GM23338 (cell line): ENCODE results near the gene PAXX.

Experiments used
- POLR2AphosphoS5 ChIP-seq: IDR thresholded peaks from 2 replicates; pipeline ENCODE4 v1.6.1; 2016; ENCODE audit warnings: antibody characterized with exemption, low read depth
- STAT1 ChIP-seq: IDR thresholded peaks from one replicate; pipeline ENCODE4 v1.6.1; 2016; ENCODE audit warnings: antibody characterized with exemption; ENCODE audit not compliant: unreplicated experiment
- TF ChIP-seq, protein P1 (sequence below), 2 experiments: fragments of 200-600 bp in 1 of 2; sonication (generic) in 1 of 2; conservative IDR thresholded peaks; 2 replicates each; pipeline versions ENCODE4 v1.5.1 to v1.6.1; 2016 to 2017; ENCODE audit warnings: antibody characterized with exemption in 2 of 2, low read depth in 2 of 2, mild to moderate bottlenecking in 2 of 2, moderate library complexity in 1 of 2
- TF ChIP-seq, protein P2 (sequence below): IDR thresholded peaks from one replicate; pipeline ENCODE4 v1.6.1; 2018; ENCODE audit warnings: antibody characterized with exemption; ENCODE audit not compliant: unreplicated experiment

DNA sequence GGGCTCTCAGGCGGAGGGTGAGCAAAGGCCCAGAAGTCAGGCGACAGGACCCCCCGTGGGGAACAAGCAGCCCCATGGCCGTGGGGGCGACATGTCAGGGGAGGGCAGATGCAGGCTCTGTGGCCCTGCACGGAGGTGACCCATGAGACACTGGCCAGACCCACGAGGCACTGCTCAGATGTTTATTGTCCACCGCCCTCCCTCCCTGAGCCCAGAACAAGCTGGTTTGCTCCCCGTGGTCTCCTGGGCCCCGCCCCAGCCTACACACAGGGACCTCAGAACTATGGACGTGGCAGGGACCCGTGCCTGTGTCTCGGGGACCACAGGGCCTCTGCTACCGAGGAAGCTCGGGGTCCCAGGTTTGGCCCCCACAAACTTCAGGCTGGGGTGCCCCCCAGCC is 37.8 kb downstream of the PAXX start:
- TF ChIP-seq, protein P1, sequence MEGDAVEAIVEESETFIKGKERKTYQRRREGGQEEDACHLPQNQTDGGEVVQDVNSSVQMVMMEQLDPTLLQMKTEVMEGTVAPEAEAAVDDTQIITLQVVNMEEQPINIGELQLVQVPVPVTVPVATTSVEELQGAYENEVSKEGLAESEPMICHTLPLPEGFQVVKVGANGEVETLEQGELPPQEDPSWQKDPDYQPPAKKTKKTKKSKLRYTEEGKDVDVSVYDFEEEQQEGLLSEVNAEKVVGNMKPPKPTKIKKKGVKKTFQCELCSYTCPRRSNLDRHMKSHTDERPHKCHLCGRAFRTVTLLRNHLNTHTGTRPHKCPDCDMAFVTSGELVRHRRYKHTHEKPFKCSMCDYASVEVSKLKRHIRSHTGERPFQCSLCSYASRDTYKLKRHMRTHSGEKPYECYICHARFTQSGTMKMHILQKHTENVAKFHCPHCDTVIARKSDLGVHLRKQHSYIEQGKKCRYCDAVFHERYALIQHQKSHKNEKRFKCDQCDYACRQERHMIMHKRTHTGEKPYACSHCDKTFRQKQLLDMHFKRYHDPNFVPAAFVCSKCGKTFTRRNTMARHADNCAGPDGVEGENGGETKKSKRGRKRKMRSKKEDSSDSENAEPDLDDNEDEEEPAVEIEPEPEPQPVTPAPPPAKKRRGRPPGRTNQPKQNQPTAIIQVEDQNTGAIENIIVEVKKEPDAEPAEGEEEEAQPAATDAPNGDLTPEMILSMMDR (conservative IDR thresholded peaks at IDR 0.05; ENCODE audit: low read depth in 2 of 2), result no peak
- TF ChIP-seq, protein P2, sequence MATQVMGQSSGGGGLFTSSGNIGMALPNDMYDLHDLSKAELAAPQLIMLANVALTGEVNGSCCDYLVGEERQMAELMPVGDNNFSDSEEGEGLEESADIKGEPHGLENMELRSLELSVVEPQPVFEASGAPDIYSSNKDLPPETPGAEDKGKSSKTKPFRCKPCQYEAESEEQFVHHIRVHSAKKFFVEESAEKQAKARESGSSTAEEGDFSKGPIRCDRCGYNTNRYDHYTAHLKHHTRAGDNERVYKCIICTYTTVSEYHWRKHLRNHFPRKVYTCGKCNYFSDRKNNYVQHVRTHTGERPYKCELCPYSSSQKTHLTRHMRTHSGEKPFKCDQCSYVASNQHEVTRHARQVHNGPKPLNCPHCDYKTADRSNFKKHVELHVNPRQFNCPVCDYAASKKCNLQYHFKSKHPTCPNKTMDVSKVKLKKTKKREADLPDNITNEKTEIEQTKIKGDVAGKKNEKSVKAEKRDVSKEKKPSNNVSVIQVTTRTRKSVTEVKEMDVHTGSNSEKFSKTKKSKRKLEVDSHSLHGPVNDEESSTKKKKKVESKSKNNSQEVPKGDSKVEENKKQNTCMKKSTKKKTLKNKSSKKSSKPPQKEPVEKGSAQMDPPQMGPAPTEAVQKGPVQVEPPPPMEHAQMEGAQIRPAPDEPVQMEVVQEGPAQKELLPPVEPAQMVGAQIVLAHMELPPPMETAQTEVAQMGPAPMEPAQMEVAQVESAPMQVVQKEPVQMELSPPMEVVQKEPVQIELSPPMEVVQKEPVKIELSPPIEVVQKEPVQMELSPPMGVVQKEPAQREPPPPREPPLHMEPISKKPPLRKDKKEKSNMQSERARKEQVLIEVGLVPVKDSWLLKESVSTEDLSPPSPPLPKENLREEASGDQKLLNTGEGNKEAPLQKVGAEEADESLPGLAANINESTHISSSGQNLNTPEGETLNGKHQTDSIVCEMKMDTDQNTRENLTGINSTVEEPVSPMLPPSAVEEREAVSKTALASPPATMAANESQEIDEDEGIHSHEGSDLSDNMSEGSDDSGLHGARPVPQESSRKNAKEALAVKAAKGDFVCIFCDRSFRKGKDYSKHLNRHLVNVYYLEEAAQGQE, result no peak
- no peak for TF ChIP-seq POLR2AphosphoS5
- no peak for TF ChIP-seq STAT1
